ENCODE data around the gene S100A9. TPM values are rescaled to one million over a fixed set of nuclear protein-coding genes. Genes with fewer than 3 reads are reported as not detected.

The S100A9 gene
- total RNA-seq, 1 experiment from 2014 or later = not detected

- H3K56ac ChIP-seq (ENCODE audit: insufficient read length, low read depth, low read length) = no peak overlapping the region
- DNase-seq = no peak
- no peak overlapping the region for H3K14ac ChIP-seq (ENCODE audit: insufficient read depth, low read length)
- no peaks in the 10 kb centered on the region for H4K20me1 ChIP-seq (ENCODE audit: control insufficient read depth, insufficient read depth, insufficient read length)
- H3K18ac ChIP-seq (ENCODE audit: insufficient read length, low read depth, low read length) = no peak overlapping the region
- no CpG with 5 or more reads among the region's 6 CpGs for WGBS (ENCODE audit: extremely low coverage, insufficient read length, low lambda C conversion rate)
- no peak overlapping the region for H3K23ac ChIP-seq (ENCODE audit: insufficient read length, low read depth, low read length)
- no peak overlapping the region for H2BK15ac ChIP-seq (ENCODE audit: low read depth, low read length)
- H3K4ac ChIP-seq (ENCODE audit: low read depth, low read length) = no peak overlapping the region
- H2BK12ac ChIP-seq (ENCODE audit: insufficient read length, low read depth, low read length) = no peak overlapping the region
- no peaks in the 10 kb centered on the region for H3K9me3 ChIP-seq (ENCODE audit: control insufficient read depth, low read depth, low read length)
- H3T11ph ChIP-seq (ENCODE audit: low read length) = no peak overlapping the region
- no peak overlapping the region for H3K27ac ChIP-seq (ENCODE audit: insufficient read length, low read depth, low read length)
- no peak overlapping the region for H4K5ac ChIP-seq (ENCODE audit: insufficient read length, low read depth, low read length)
- H3K23me2 ChIP-seq (ENCODE audit: insufficient read length, low read depth, low read length, poor library complexity, severe bottlenecking) = no peaks in the 10 kb centered on the region
- H3K9ac ChIP-seq (ENCODE audit: extremely low read depth, insufficient read length, low read length) = no peak overlapping the region
- TF ChIP-seq CTCF (conservative IDR thresholded peaks at IDR 0.05) = no peak
- H2AFZ ChIP-seq (ENCODE audit: low read length) = no peak overlapping the region
- no peak overlapping the region for H3K4me2 ChIP-seq (ENCODE audit: insufficient read depth, insufficient read length, low read length)
- no peak overlapping the region for H2BK120ac ChIP-seq (ENCODE audit: low read depth, low read length, poor library complexity, severe bottlenecking)
- no peaks in the 10 kb centered on the region for H3K79me1 ChIP-seq (ENCODE audit: insufficient read depth, low read depth, low read length, poor library complexity, severe bottlenecking)
- no peak overlapping the region for H3K4me3 Mint-ChIP-seq
- H3K27me3 Mint-ChIP-seq (ENCODE audit: low read depth) = peaks cover 14% of the 10 kb centered on the region
- H3K36me3 Mint-ChIP-seq (ENCODE audit: insufficient read depth in 1 of 3, low read depth in 3 of 3) = no peaks in the 10 kb centered on the region
- no peak overlapping the region for H2BK5ac ChIP-seq (ENCODE audit: insufficient read length, low read length)
- H2BK20ac ChIP-seq (ENCODE audit: low read depth, low read length, poor library complexity, severe bottlenecking) = no peak overlapping the region
- H4K8ac ChIP-seq (replicated peaks; ENCODE audit: insufficient read length, low read depth, low read length) = no peak overlapping the region
- peaks cover 0 to 5% of the 10 kb centered on the region in 2 experiments; a peak in 2 of 4 replicates for H3K4me1 Mint-ChIP-seq
- H3K4me1 ChIP-seq (ENCODE audit: insufficient read depth, low read length) = no peaks in the 10 kb centered on the region
- H3K27me3 ChIP-seq (ENCODE audit: insufficient read depth, low read length) = no peaks in the 10 kb centered on the region
- no peaks in the 10 kb centered on the region for H3K79me2 ChIP-seq (ENCODE audit: insufficient read depth, low read length)
- H3K9me3 Mint-ChIP-seq = peaks cover 1 to 2% of the 10 kb centered on the region in 2 experiments; a peak in 1 of 5 replicates
- H4K91ac ChIP-seq (ENCODE audit: insufficient read length, low read depth, low read length) = no peak overlapping the region
- H3K27ac Mint-ChIP-seq = no peak overlapping the region
- no peak overlapping the region for H2AK5ac ChIP-seq (ENCODE audit: insufficient read length, low read length)
Observed at GRCh38 chr1:153339802-153340201, 17.9 kb upstream of the S100A9 start.

Measured in H9 (cell line).